ENCODE measurements around the gene ATP5F1B. TPM values are rescaled to one million over a fixed set of nuclear protein-coding genes. Genes with fewer than 3 reads are reported as not detected.

ATP5F1B gene
- total and polyA plus RNA-seq, 2 of the 8 experiments (the other 6 are each of a cell fraction or from before 2014, with no cell fraction given), result 900 to 1,522 TPM

DNA sequence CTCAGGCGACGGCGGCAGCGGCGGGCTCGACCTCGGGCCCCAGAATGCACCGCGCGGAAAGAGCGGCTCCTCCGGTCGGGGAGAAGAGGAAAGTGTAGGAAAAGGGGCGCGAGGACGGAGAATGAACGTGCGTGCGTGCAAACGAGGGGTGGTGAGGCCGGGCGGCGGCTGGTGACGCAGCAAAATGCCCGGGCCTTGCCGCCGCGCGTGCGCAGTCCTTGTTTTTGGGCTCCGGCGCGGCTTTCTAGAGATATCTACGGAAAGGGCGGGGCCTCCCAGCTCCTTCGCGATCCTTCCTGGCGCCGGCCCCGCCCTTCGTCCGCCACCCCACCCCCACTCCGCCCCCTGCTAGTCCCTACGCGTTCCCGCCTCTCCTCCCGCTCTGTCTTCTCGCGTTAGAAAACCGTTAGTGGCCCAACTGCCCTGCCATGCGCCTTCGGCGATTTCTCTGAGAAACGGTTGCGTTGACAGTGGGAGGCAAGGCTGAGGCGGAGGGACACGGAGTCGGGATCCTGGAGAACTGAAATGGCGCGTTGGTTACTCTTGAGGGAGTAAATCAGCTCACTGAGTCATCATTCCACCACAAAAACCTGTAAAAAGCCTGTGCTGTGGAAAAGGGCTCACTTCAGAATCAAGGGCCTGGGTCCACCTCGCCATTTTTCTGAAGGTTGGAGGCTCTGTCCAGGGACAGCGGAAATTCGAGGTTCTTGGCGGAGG, 42.5 kb upstream of the ATP5F1B start, which contains the start of gene PTGES3 (continued):
- no peak for TF ChIP-seq JUND (IDR thresholded peaks at IDR 0.05; ENCODE audit: low read length)
- peak; percentile 26; the same call in 1 of the 2 replicates for TF ChIP-seq RBBP5 (IDR thresholded peaks at IDR 0.05; ENCODE audit: borderline replicate concordance, low read depth, low read length)
- no peak for TF ChIP-seq HDAC6 (IDR thresholded peaks at IDR 0.05; ENCODE audit: low read depth, low read length)
- TF ChIP-seq BACH1 (IDR thresholded peaks at IDR 0.05; ENCODE audit: low read length), result peak; percentile 80
- no peak for TF ChIP-seq NANOG (IDR thresholded peaks at IDR 0.05; ENCODE audit: insufficient read depth, low read depth, low read length, poor library complexity, severe bottlenecking)
- TF ChIP-seq, protein P1, sequence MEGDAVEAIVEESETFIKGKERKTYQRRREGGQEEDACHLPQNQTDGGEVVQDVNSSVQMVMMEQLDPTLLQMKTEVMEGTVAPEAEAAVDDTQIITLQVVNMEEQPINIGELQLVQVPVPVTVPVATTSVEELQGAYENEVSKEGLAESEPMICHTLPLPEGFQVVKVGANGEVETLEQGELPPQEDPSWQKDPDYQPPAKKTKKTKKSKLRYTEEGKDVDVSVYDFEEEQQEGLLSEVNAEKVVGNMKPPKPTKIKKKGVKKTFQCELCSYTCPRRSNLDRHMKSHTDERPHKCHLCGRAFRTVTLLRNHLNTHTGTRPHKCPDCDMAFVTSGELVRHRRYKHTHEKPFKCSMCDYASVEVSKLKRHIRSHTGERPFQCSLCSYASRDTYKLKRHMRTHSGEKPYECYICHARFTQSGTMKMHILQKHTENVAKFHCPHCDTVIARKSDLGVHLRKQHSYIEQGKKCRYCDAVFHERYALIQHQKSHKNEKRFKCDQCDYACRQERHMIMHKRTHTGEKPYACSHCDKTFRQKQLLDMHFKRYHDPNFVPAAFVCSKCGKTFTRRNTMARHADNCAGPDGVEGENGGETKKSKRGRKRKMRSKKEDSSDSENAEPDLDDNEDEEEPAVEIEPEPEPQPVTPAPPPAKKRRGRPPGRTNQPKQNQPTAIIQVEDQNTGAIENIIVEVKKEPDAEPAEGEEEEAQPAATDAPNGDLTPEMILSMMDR (IDR thresholded peaks at IDR 0.05; ENCODE audit: control extremely low read depth in 1 of 3, insufficient read depth in 1 of 3, low read depth in 1 of 3, low read length in 3 of 3), result no peak
